Measurements from ENCODE around the gene MRPL24. TPM values are rescaled to one million over a fixed set of nuclear protein-coding genes. Genes with fewer than 3 reads are reported as not detected.

The MRPL24 gene
- total RNA-seq, 2 experiments from 2014 or later: 55.3 to 56.6 TPM

DNA sequence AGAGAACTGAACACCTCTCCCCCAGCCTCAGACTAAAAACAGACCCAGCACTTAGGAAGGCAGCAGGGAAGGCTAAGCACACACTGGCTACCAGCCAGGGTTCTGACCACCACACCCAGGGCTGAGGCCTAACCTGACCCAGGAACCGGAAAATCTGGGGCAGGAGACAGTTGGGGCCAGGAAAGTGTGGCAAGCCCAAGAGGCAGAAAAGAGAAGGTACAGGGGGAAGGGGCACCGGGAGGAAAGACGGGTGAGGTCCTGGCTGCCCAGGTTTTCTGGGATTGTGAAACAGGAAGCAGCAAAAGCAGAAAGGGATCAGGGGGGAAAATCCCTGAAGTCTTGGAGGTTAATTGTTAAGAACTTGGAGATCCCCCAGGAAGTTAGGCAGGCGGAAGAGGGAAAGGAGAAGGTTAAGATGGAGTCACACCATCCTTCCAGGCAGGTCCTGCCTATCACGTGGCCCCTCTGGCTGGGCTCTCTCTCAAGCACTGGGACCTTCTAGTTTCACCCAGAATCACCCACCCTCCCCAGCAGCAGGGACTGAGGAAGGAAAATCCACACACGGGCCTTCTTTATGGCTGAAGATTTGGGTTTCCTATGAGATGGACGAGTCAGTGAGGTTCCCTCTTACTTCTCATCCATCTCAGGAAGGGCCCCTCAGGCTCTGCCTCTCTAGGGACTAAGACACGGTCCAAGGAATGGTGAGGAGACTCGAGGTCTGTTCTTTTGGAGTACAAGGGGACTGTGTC lies 8.0 kb upstream of the MRPL24 start:
- Histone ChIP-seq H3K9me2 (ENCODE audit: insufficient read depth, low read length) (no peaks in the 10 kb centered on the region), H3K79me2 (ENCODE audit: insufficient read depth, low read depth, low read length) (peaks cover 77% of the 10 kb centered on the region), H3K4me1 (ENCODE audit: insufficient read depth, low read length, poor library complexity, severe bottlenecking) (peaks cover 50% of the 10 kb centered on the region), H3K4me2 (ENCODE audit: low read length) (peak overlapping the region; percentile 99), H3K4me3 (ENCODE audit: low read depth, low read length, poor library complexity, severe bottlenecking) (peak overlapping the region; percentile 85), H2AFZ (ENCODE audit: low read length) (no peak overlapping the region), H3K36me3 (ENCODE audit: insufficient read depth, low read length) (peaks cover 63% of the 10 kb centered on the region), H3K27ac (ENCODE audit: low read depth, low read length, poor library complexity, severe bottlenecking) (peak overlapping the region; percentile 81), H4K20me1 (ENCODE audit: insufficient read depth, low read length) (peaks cover 9% of the 10 kb centered on the region; the same call in 1 of the 2 replicates), H3K9me3 (ENCODE audit: low read length) (no peaks in the 10 kb centered on the region)
- intact Hi-C loops (cut with micrococcal nuclease; ENCODE audit: unreplicated experiment): no loop called here
- CTCF ChIA-PET (ENCODE audit: unreplicated experiment): no interaction called here
- no peak for TF ChIP-seq EZH2phosphoT487 (IDR thresholded peaks at IDR 0.05; ENCODE audit: borderline replicate concordance, low read depth, low read length)
- TF ChIP-seq, protein P1, sequence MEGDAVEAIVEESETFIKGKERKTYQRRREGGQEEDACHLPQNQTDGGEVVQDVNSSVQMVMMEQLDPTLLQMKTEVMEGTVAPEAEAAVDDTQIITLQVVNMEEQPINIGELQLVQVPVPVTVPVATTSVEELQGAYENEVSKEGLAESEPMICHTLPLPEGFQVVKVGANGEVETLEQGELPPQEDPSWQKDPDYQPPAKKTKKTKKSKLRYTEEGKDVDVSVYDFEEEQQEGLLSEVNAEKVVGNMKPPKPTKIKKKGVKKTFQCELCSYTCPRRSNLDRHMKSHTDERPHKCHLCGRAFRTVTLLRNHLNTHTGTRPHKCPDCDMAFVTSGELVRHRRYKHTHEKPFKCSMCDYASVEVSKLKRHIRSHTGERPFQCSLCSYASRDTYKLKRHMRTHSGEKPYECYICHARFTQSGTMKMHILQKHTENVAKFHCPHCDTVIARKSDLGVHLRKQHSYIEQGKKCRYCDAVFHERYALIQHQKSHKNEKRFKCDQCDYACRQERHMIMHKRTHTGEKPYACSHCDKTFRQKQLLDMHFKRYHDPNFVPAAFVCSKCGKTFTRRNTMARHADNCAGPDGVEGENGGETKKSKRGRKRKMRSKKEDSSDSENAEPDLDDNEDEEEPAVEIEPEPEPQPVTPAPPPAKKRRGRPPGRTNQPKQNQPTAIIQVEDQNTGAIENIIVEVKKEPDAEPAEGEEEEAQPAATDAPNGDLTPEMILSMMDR (conservative IDR thresholded peaks at IDR 0.05; ENCODE audit: low read length): no peak
- BruUV-seq (replicated peaks): no TSS peak
- POLR2A ChIA-PET: interaction anchor here (1.3 to 1.5 kb wide), 2 partner anchors 19 to 21 kb away, joined by 4 to 6 read pairs; partner anchors contain the start of genes ISG20L2 and METTL25B
- DNase-seq (ENCODE audit: low spot score): no peak

DNA sequence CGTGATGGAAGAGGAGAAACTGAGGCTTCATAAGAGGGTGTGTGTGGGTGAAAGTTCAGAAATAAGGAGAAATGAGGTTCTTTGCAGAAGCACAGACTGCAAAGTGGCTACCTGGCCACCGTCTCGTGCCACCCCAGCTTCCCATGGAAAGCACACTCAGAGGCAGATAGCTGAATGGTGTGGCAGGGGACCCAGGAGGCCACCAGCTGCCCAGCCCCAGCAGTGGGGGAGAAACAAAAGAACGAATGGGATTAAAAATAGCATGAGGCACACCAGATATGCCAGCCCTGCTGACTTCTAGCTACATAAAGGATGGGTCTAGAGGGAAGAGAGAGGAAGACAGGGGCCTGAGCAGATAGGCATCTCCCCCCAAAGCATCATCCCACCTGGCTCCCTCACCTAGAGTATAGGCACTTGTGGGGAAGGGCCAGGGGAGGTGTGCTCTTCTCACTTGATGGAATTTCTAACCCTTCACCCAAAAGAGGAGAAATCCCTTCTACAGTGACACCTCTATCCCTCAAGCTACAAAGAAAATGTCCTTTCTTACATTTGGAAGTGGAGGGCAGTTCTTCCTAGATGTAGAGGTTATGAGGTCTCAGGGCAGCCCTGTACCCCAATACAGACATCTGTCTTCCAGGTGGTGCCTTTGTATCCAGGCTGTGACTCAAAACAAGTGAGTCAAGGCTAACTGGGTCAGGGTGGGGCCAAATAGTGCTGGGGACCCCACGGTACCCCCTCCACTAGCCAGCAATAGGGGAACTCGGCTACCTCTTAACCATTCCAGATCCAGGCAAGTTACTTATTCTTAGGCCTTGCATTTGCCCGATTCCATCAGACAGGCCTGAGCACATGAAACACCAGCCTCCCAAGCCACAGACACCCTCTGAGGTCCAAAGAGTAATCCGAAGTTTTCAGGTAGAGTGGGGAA lies 7.1 kb upstream of the MRPL24 start:
- Histone ChIP-seq H4K20me1 (ENCODE audit: insufficient read depth, low read length) (peaks cover 9% of the 10 kb centered on the region; the same call in 1 of the 2 replicates), H3K4me2 (ENCODE audit: low read length) (peak overlapping the region; percentile 99), H2AFZ (ENCODE audit: low read length) (no peak overlapping the region), H3K79me2 (ENCODE audit: insufficient read depth, low read depth, low read length) (peaks cover 73% of the 10 kb centered on the region), H3K4me1 (ENCODE audit: insufficient read depth, low read length, poor library complexity, severe bottlenecking) (peaks cover 46% of the 10 kb centered on the region), H3K27ac (ENCODE audit: low read depth, low read length, poor library complexity, severe bottlenecking) (peak overlapping the region; percentile 81), H3K36me3 (ENCODE audit: insufficient read depth, low read length) (peaks cover 72% of the 10 kb centered on the region), H3K4me3 (ENCODE audit: low read depth, low read length, poor library complexity, severe bottlenecking) (peak overlapping the region; percentile 85), H3K9me3 (ENCODE audit: low read length) (no peaks in the 10 kb centered on the region), H3K9me2 (ENCODE audit: insufficient read depth, low read length) (no peaks in the 10 kb centered on the region)
- BruUV-seq (replicated peaks): no TSS peak
- CTCF ChIA-PET (ENCODE audit: unreplicated experiment): interaction anchor here (1.0 kb wide), 1 partner anchor 22 kb away, joined by 5 read pairs; no protein-coding TSS in a partner anchor
- TF ChIP-seq, protein P1 (conservative IDR thresholded peaks at IDR 0.05; ENCODE audit: low read length): no peak; the same call in 1 of the 2 replicates
- no peak for TF ChIP-seq EZH2phosphoT487 (IDR thresholded peaks at IDR 0.05; ENCODE audit: borderline replicate concordance, low read depth, low read length)
- intact Hi-C loops (cut with micrococcal nuclease; ENCODE audit: unreplicated experiment): no loop called here
- POLR2A ChIA-PET: interaction anchor here (1.1 to 1.5 kb wide), 2 partner anchors 19 to 21 kb away, joined by 3 to 6 read pairs; partner anchors contain the start of gene ISG20L2
- DNase-seq (ENCODE audit: low spot score): no peak
